ENCODE measurements around the gene AUTS2.

AUTS2 gene

GRCh38 chr7:70794962-70795361 lies 1196.7 kb downstream of the AUTS2 start:
- TF ChIP-seq GATA2 (IDR thresholded peaks at IDR 0.05; ENCODE audit: low read depth, low read length): no peak

GRCh38 chr7:70795948-70796347 lies 1197.7 kb downstream of the AUTS2 start:
- no peak for TF ChIP-seq GATA2 (IDR thresholded peaks at IDR 0.05; ENCODE audit: low read depth, low read length)
- no peak for TF ChIP-seq GATA3 (IDR thresholded peaks at IDR 0.05; ENCODE audit: low read depth, low read length)

GRCh38 chr7:70797109-70797514 lies 1198.8 kb downstream of the AUTS2 start:
- no peak for TF ChIP-seq GATA3 (IDR thresholded peaks at IDR 0.05; ENCODE audit: low read depth, low read length)
- TF ChIP-seq GATA2 (IDR thresholded peaks at IDR 0.05; ENCODE audit: low read depth, low read length): no peak

DNA sequence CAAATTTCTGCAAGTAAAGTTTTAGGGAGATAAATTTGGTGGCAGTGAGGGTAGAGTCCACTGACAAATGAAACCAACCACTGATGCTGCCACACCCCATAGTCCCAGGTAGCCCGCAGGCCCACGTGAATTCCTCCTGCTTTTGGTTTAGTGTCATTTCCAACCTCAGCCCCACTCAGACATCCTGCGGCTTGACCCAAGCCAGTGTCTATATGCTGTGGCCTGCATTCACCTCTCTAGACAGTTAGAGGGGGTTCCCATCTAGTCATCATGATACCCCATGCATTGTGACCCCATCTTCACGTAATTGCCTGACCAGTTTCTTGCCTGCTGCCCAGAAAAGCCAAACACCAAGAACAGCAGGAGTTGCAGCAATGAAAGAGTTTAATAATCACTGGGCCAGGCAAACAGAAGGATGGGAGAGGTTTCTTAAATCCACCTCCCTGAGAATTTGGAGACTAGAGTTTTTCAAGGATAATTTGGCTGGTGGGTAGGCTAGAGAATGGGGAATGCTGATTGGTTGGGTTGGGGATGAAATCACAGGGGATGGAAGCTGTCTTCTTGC lies 1201.6 kb downstream of the AUTS2 start:
- no peak for TF ChIP-seq GATA3 (IDR thresholded peaks at IDR 0.05; ENCODE audit: low read depth, low read length)

- TF ChIP-seq GATA3 (IDR thresholded peaks at IDR 0.05; ENCODE audit: low read depth, low read length) (no peak), GATA2 (IDR thresholded peaks at IDR 0.05; ENCODE audit: low read depth, low read length) (no peak)
Measured at GRCh38 chr7:70805360-70805759, 1207.1 kb downstream of the AUTS2 start.

- TF ChIP-seq GATA2 (IDR thresholded peaks at IDR 0.05; ENCODE audit: low read depth, low read length) (no peak), GATA3 (IDR thresholded peaks at IDR 0.05; ENCODE audit: low read depth, low read length) (no peak)
Measured at GRCh38 chr7:70807650-70808049, 1209.4 kb downstream of the AUTS2 start.

DNA sequence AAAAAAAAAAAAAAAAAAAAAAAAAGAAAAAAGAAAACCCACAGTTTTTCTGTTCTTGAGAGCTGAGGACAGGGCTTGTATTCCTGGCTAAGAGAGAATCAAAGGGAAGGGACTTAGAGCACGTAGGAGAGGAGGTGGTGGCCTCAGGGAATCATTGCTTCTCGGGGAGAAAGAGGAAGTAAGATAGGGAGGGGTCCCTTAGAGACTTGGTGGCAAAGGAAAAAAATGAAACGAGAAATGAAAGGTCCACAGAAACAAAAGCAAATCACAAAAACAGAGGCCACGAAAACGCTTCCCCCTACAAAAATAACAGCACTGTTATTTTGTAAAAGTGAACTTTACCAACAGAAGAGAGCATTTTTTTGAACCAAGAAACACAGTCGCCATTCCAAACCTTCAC lies 1210.6 kb downstream of the AUTS2 start:
- no peak for TF ChIP-seq GATA2 (IDR thresholded peaks at IDR 0.05; ENCODE audit: low read depth, low read length)
- no peak for TF ChIP-seq GATA3 (IDR thresholded peaks at IDR 0.05; ENCODE audit: low read depth, low read length)

DNA sequence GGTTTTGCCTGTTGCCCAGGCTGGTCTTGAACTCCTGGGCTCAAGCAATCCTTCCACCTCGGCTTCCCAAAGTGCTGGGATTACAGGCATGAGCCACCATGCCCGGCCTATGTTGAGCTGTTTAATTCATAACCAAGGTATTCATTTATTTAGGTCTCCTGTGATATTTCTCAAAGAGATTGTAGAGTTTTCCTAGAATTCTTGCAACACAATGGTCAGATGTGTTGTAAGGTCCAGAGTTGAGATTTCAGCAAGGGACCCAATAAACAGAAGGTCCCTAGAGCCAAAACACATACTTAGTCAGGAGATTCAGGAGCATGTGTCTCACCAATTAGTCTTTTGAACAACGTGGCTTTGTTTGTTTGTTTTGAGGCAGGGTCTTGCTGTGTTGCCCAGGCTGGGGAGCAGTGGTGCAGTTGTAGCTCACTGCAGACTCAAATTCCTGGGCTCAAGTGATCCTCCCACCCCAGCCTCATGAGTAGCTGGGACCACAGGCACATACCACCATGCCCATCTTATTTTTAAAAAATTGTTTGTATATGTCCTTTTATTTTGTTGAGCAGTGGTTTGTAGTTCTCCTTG lies 1212.4 kb downstream of the AUTS2 start:
- TF ChIP-seq GATA2 (IDR thresholded peaks at IDR 0.05; ENCODE audit: low read depth, low read length): no peak

GRCh38 chr7:70812511-70812910 lies 1214.2 kb downstream of the AUTS2 start:
- TF ChIP-seq GATA2 (IDR thresholded peaks at IDR 0.05; ENCODE audit: low read depth, low read length) (no peak), GATA3 (IDR thresholded peaks at IDR 0.05; ENCODE audit: low read depth, low read length) (no peak)

DNA sequence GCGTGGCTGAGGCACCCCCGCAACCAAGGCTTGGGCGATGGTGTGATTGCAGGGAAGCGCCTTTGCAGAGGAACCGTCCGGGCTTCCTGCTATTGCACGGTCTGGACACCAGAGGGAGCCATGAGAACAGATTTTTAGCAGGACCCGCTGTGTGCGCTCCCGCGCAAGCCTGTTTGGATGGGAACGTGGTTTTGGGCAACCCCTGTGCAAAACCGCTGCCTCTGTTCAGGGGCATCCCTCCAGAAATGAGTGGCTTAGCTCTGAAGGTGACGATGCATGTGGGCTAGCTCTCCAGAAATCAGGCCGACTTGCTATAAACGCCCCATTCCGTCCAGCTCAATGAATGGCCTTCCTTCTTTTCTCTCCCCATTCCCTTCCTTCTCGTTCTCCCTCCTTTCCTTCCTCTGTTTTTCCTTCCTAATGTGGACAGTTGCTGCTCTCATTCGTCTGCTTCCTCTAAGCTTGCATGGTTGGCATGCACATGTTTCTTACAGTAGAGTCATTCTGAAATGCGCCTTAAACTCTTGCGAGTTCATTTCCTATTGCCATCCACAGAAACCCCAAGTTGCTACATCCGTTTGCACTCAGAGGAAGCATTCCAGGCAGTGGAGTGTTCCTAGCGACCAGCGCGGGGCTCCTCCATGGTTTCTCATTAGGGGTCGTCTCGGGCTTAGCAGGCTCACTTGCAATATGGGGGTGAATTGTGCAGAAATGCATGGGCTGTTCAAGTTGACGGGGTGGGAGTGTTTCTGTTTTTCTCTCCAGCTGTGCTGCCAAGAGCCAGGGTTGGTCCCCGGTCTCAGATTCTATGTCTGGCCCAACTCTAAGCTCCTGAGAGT lies 1231.2 kb downstream of the AUTS2 start:
- TF ChIP-seq GATA3 (IDR thresholded peaks at IDR 0.05; ENCODE audit: low read depth, low read length) (no peak), GATA2 (IDR thresholded peaks at IDR 0.05; ENCODE audit: low read depth, low read length) (no peak)

GRCh38 chr7:70830060-70830395 lies 1231.8 kb downstream of the AUTS2 start:
- TF ChIP-seq GATA3 (IDR thresholded peaks at IDR 0.05; ENCODE audit: low read depth, low read length) (no peak), GATA2 (IDR thresholded peaks at IDR 0.05; ENCODE audit: low read depth, low read length) (no peak)

GRCh38 chr7:70830426-70830825 lies 1232.2 kb downstream of the AUTS2 start:
- TF ChIP-seq GATA2 (IDR thresholded peaks at IDR 0.05; ENCODE audit: low read depth, low read length) (no peak), GATA3 (IDR thresholded peaks at IDR 0.05; ENCODE audit: low read depth, low read length) (no peak)

DNA sequence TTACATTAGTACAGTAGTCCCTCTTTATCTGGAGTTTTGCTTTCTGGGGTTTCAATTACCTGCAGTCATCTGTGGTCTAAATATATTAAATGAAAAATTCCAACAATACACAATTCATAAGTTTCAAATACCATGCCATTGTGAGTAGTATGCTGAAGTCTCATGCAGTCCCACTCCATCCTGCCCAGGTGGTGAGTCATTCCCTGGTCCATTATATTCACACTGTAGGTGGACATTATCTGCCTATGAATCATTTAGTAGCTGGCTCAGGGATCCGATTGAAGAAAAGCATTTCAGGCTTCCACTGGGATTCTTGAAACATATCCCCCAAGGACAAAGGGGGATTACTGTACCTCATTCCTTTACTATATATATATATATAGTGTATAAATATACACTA lies 1235.5 kb downstream of the AUTS2 start:
- TF ChIP-seq GATA2 (IDR thresholded peaks at IDR 0.05; ENCODE audit: low read depth, low read length) (no peak), GATA3 (IDR thresholded peaks at IDR 0.05; ENCODE audit: low read depth, low read length) (no peak)

DNA sequence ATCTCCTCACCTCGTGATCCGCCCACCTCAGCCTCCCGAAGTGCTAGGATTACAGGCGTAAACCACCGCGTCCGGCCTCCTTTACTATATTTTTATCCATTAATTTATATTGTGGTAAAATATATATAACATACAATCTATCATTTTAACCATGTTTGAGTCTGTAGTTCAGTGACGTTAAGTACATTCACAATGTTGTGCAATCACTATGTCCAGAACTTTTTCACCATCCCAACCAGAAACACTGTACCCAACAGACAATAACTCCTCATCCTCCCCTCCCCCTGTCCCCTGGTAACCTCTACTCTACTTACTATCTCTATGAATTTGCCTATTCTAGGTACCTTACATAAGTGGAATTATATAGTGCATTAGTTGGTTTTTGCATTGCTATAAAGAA lies 1236.1 kb downstream of the AUTS2 start:
- TF ChIP-seq GATA2 (IDR thresholded peaks at IDR 0.05; ENCODE audit: low read depth, low read length) (no peak), GATA3 (IDR thresholded peaks at IDR 0.05; ENCODE audit: low read depth, low read length) (no peak)

- TF ChIP-seq GATA2 (IDR thresholded peaks at IDR 0.05; ENCODE audit: low read depth, low read length): no peak
- TF ChIP-seq GATA3 (IDR thresholded peaks at IDR 0.05; ENCODE audit: low read depth, low read length): no peak
Measured at GRCh38 chr7:70835658-70836057, 1237.4 kb downstream of the AUTS2 start.
